GM20000 (cell line): ENCODE results near the gene SERGEF.

Experiments
- DNase-seq: peaks from one replicate; pipeline ENCODE4 v3.0.0; 2012; ENCODE audit warnings: low spot score
- CTCF ChIP-seq: IDR thresholded peaks from 2 replicates; pipeline ENCODE4 v1.5.1; 2012; ENCODE audit warnings: mild to moderate bottlenecking, control low read depth; ENCODE audit errors: extremely low read depth, missing control alignments

Gene SERGEF

DNA sequence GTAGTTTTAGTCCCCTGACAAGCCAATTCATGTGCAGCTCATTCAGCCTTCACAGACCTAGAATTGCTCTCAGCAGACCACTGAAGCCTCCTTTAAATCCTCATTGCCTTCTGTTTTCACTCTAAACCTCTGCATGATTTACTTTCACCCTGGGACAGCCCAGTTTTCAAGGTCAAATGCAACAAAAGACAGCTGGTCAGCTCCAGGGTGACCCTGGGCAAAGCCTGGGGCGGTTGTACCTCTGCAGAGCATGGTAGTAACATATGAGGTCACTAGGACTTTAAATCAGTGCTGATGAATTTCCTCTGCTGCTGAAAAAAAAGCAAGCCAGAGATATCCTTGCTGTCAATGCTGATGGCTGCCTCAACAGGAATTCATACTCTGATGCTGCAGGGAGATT, 62.2 kb downstream of the SERGEF start:
- TF ChIP-seq CTCF = no peak
- no peak for DNase-seq

GRCh38 chr11:17948296-17948695, 64.6 kb downstream of the SERGEF start:
- no peak for TF ChIP-seq CTCF
- DNase-seq = no peak

- DNase-seq = no peak
- TF ChIP-seq CTCF = no peak
These were observed 73.3 kb downstream of the SERGEF start for GRCh38 chr11:17939542-17939941.

GRCh38 chr11:17936790-17937189, 76.1 kb downstream of the SERGEF start:
- no peak for TF ChIP-seq CTCF
- no peak for DNase-seq

GRCh38 chr11:17934194-17934593, 78.7 kb downstream of the SERGEF start:
- no peak for DNase-seq
- no peak for TF ChIP-seq CTCF

- TF ChIP-seq CTCF = no peak
- DNase-seq = no peak
These were observed 79.1 kb downstream of the SERGEF start for GRCh38 chr11:17933708-17934107.

- TF ChIP-seq CTCF = no peak
- DNase-seq = no peak
These were observed 80.4 kb downstream of the SERGEF start for GRCh38 chr11:17932472-17932871.
